Nephron progenitor cell (in vitro differentiated cells): ENCODE measurements around the gene STUM.

ENCODE experiments used
- DNase-seq: peaks from one replicate; pipeline ENCODE4 v3.0.0; 2021
- H3K27ac Mint-ChIP-seq: 2 replicates; pipeline ENCODE4 v1.8.0; 2021; ENCODE audit warnings: mild to moderate bottlenecking, moderate library complexity, mixed read lengths
- H3K27me3 Mint-ChIP-seq: 2 replicates; pipeline ENCODE4 v1.8.0; 2021; ENCODE audit warnings: mild to moderate bottlenecking, low read depth, mixed read lengths; ENCODE audit not compliant: poor library complexity
- H3K36me3 Mint-ChIP-seq: 2 replicates; pipeline ENCODE4 v1.8.0; 2021; ENCODE audit warnings: low read depth, mixed read lengths
- H3K4me1 Mint-ChIP-seq: 2 replicates; pipeline ENCODE4 v1.8.0; 2021; ENCODE audit warnings: mixed read lengths
- H3K4me3 Mint-ChIP-seq: 2 replicates; pipeline ENCODE4 v1.8.0; 2021; ENCODE audit warnings: mild to moderate bottlenecking, moderate library complexity, mixed read lengths
- H3K9me3 Mint-ChIP-seq: 2 replicates; pipeline ENCODE4 v1.8.0; 2021; ENCODE audit warnings: mild to moderate bottlenecking, moderate library complexity, mixed read lengths
- TF ChIP-seq, protein P1 (sequence below): fragments of 200-600 bp; sonication (generic); IDR thresholded peaks from 2 replicates; pipeline ENCODE4 v1.5.0; 2021; ENCODE audit warnings: antibody characterized with exemption

STUM gene

DNA sequence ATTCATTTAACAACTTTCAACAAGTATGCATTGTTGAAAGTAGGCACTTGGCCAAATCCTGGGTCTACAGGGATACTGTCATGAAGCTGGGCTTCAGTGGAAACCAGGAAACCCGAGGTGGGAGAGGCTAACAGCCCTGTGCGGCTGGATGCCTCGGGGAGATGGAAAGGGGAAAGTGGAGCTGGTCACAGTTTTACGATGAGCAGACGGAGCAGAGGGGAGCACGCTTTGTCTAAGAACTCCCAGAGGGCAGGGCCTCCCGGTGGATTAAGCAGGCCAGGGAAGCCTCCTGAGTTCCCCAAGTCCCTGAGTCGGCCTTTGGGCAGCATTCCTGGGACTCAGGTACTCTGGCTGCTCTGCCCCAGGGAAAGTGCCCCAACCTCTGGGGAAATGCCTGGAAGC is 23.8 kb downstream of the STUM start:
- Mint-ChIP-seq H3K4me1 (peaks cover 30% of the 10 kb centered on the region), H3K27me3 (peaks cover 19% of the 10 kb centered on the region), H3K4me3 (no peak overlapping the region), H3K36me3 (no peaks in the 10 kb centered on the region), H3K9me3 (no peaks in the 10 kb centered on the region), H3K27ac (no peak overlapping the region)
- DNase-seq = no peak
- TF ChIP-seq, protein P1, sequence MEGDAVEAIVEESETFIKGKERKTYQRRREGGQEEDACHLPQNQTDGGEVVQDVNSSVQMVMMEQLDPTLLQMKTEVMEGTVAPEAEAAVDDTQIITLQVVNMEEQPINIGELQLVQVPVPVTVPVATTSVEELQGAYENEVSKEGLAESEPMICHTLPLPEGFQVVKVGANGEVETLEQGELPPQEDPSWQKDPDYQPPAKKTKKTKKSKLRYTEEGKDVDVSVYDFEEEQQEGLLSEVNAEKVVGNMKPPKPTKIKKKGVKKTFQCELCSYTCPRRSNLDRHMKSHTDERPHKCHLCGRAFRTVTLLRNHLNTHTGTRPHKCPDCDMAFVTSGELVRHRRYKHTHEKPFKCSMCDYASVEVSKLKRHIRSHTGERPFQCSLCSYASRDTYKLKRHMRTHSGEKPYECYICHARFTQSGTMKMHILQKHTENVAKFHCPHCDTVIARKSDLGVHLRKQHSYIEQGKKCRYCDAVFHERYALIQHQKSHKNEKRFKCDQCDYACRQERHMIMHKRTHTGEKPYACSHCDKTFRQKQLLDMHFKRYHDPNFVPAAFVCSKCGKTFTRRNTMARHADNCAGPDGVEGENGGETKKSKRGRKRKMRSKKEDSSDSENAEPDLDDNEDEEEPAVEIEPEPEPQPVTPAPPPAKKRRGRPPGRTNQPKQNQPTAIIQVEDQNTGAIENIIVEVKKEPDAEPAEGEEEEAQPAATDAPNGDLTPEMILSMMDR = no peak

DNA sequence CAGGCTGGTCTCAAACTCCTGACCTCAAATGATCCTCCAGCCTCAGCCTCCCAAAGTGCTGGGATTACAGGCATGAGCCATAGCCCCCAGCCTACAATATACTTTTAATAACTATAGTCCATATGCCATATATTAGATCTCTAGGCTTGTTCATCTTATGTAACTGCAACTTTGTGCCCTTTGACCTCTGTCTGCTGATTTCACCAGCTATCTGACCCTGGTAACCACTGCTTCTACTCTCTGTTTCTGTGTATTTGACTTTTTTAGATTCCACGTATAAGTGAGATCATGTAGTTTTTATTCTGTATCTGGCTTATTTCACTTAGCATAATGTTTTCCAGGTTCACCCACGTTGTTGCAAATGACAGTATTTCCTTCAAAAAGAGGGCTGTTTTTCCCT is 25.5 kb downstream of the STUM start:
- Mint-ChIP-seq H3K9me3 (no peaks in the 10 kb centered on the region), H3K4me3 (no peak overlapping the region), H3K27me3 (peaks cover 12% of the 10 kb centered on the region), H3K4me1 (peaks cover 30% of the 10 kb centered on the region), H3K36me3 (no peaks in the 10 kb centered on the region), H3K27ac (no peak overlapping the region)
- TF ChIP-seq, protein P1 = no peak
- DNase-seq = no peak

DNA sequence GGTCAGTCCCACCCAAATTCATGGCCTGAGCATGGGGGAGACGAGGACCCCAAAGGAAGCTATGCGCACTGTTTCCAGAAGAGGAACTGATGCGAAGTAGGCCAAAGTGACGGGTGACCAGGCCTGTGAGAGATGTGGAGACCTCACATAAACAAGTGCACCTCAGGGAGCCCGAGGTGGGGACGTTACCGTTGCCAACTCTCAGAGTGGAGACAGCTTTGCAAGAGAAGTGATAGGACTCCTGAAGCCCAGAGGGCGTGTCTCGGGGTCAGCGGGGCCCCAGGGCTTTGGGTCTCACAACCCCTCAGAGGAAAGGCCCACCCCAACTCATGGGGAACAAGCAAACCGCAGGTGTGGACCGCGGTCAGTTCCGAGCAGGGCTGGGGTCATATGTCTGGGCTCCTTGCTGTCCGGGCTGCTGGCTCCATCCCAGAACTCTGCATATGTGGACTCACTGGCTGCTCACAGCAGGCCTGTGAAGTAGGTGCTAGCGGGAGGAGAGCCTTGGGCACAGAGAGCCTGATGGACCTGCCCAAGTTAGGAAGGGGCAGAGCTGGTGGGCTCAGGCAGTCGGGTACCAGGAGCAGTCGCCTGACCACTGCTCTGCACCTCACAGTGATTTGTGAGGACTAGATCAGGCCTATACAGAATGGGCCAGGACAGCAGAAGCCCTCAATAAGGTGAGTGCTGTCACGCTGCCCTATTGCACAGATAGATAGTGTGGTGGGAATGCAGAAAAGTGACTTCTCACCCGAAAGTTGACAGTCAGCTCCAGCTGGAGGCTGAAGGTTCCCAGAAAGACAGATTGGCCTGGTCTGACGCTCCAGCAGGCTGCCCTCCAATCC is 26.2 kb downstream of the STUM start:
- DNase-seq = no peak
- no peaks in the 10 kb centered on the region for H3K9me3 Mint-ChIP-seq
- H3K4me1 Mint-ChIP-seq = peaks cover 26% of the 10 kb centered on the region
- no peak overlapping the region for H3K4me3 Mint-ChIP-seq
- TF ChIP-seq, protein P1 = no peak
- peaks cover 12% of the 10 kb centered on the region for H3K27me3 Mint-ChIP-seq
- H3K27ac Mint-ChIP-seq = no peak overlapping the region
- no peaks in the 10 kb centered on the region for H3K36me3 Mint-ChIP-seq

DNA sequence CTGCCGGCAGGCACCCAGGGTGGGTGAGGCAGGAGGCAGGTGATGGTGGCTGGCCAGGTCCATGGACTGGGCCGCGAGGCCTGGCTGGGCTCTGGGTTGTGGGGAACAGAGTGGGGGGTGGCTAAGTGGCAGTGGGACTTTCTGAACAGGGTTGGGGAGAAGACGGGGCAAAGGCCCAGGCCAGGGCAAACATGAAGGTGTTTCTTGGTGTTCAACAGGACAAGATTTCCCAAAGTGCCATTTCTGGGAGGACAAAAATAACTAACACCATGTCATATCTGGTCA is 26.8 kb downstream of the STUM start:
- no peaks in the 10 kb centered on the region for H3K36me3 Mint-ChIP-seq
- no peak overlapping the region for H3K4me3 Mint-ChIP-seq
- H3K4me1 Mint-ChIP-seq = peaks cover 21% of the 10 kb centered on the region
- DNase-seq = no peak
- TF ChIP-seq, protein P1 = no peak
- peaks cover 15% of the 10 kb centered on the region for H3K27me3 Mint-ChIP-seq
- no peaks in the 10 kb centered on the region for H3K9me3 Mint-ChIP-seq
- H3K27ac Mint-ChIP-seq = peak overlapping the region; percentile 54

DNA sequence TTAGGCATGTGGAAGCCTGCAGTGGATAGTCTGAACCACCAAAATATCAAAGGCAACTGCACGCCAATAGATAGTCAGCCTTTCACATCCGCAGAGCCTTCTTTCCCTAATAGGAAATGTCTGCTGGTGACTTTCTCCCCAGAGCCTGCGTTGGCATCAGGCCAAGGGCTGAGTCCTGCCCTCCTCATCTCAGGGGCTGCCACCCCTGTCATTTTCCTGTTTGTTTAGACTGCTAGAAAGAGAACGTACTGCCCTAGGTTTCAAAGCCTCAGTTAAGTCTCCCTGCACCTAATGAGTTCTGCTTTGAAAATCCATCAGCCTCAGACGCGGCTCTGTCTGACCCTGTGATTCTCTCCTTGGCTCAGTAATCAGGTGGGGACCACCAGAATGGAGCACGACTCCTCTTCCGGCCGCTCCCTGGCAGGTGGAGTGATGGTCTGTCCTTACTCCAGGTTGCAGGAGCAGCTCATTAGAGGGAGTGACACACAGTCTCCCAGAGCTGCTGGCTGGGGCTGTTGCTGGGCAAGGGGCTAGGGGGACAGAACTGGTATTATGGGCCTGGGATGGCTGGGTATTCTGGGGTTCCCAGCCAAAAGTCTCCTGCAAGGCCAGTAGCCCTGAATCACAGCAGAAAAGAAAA is 27.3 kb downstream of the STUM start:
- no peak for DNase-seq
- Mint-ChIP-seq H3K4me1 (peaks cover 20% of the 10 kb centered on the region), H3K27ac (no peak overlapping the region), H3K4me3 (no peak overlapping the region), H3K9me3 (no peaks in the 10 kb centered on the region), H3K36me3 (no peaks in the 10 kb centered on the region), H3K27me3 (peaks cover 16% of the 10 kb centered on the region)
- TF ChIP-seq, protein P1 = no peak

DNA sequence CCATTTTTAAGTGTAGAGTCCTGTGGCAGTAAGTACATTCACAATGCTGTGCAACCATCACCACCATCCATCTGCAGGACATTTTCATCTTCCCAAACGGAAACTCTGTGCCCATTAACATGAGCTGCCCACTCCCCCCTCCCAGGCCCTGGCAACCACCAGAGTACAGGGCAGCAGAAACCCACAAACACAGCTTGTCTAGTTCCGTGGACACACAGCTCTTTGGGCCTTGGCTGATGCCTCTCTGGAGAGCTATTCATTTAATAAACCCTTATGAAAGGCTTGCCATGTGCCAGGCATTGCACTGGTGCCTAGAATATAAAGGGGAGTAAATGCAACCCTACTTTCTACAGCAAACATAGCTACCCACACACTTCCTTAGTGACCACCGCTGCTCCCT is 28.0 kb downstream of the STUM start:
- Mint-ChIP-seq H3K27ac (no peak overlapping the region), H3K4me3 (no peak overlapping the region), H3K4me1 (peaks cover 20% of the 10 kb centered on the region), H3K9me3 (no peaks in the 10 kb centered on the region), H3K36me3 (no peaks in the 10 kb centered on the region), H3K27me3 (peaks cover 15% of the 10 kb centered on the region)
- no peak for DNase-seq
- TF ChIP-seq, protein P1 = no peak
